HepG2 (cell line): ENCODE data around the gene CATSPERD. TPM values are rescaled to one million over a fixed set of nuclear protein-coding genes. Genes with fewer than 3 reads are reported as not detected.
A peak's percentile ranks its signal among the peaks of the same experiment; 100 is the strongest.

Experiments used
- ATAC-seq: fragments of 200-7000 bp; cut with Tn5 transposase; 3 replicates; pipeline ENCODE4 v1.9.1; 2020; ENCODE audit warnings: mild to moderate bottlenecking, moderate library complexity
- BruUV-seq: library from RNA; stranded (reverse); fragments of 400-500 nt; replicated peaks from 2 replicates; lab custom pipeline; 2021; lab: Mats Ljungman, UMichigan
- CTCF ChIA-PET: fragments of 300-600 bp; formaldehyde crosslinking; extraction: SDS; loops from one replicate; lab custom pipeline; 2021; ENCODE audit warnings: low total read pairs, inconsistent platforms, low intra/inter-chr PET ratio; lab: Yijun Ruan, JAX
- POLR2A ChIA-PET: fragments of 350-600 bp; sonication (Branson Sonifier 250); formaldehyde crosslinking; loops from one replicate; lab custom pipeline; 2020; ENCODE audit warnings: antibody characterized with exemption, inconsistent platforms; lab: Yijun Ruan, JAX
- DNase-seq: peaks from one replicate; pipeline ENCODE4 v3.0.0-alpha.2; 2015; ENCODE audit warnings: low spot score
- FAIRE-seq: peaks from 3 replicates; lab custom pipeline; 2011; peaks lifted over from hg19 to GRCh38; lab: Jason Lieb, UNC
- H2AFZ ChIP-seq: one replicate; pipeline ENCODE4 v1.6.1; 2011; ENCODE audit warnings: low read length, inconsistent platforms
- H3K27ac ChIP-seq: fragments of 300-600 bp; 3 replicates; pipeline ENCODE4 v1.8.0; 2011; ENCODE audit warnings: mixed run types, mild to moderate bottlenecking, mixed read lengths, low read length, inconsistent platforms; ENCODE audit not compliant: insufficient read depth; ENCODE audit errors: extremely low read length
- H3K27me3 ChIP-seq, 2 experiments: fragments of 200-600 bp in 1 of 2; 2 replicates in 1 of 2; 3 replicates in 1 of 2; pipeline versions ENCODE4 v1.6.0 to v1.8.0; 2011; ENCODE audit warnings: low read length in 2 of 2, mild to moderate bottlenecking in 2 of 2, moderate library complexity in 2 of 2, inconsistent platforms in 1 of 2; ENCODE audit not compliant: insufficient read depth in 2 of 2, control insufficient read depth in 1 of 2
- H3K36me3 ChIP-seq, 2 experiments: fragments of 200-600 bp in 1 of 2; replicated peaks in 1 of 2; 2 replicates in 1 of 2; 3 replicates in 1 of 2; pipeline versions ENCODE4 v1.5.1 to v1.8.0; 2011; ENCODE audit warnings: low read length in 2 of 2, inconsistent platforms in 1 of 2; ENCODE audit not compliant: insufficient read depth in 2 of 2, control insufficient read depth in 1 of 2
- H3K4me1 ChIP-seq: 2 replicates; pipeline ENCODE4 v1.5.1; 2012; ENCODE audit warnings: low read length, inconsistent platforms; ENCODE audit not compliant: insufficient read depth
- H3K4me2 ChIP-seq: 2 replicates; pipeline ENCODE4 v1.6.0; 2011; ENCODE audit warnings: low read depth, low read length, inconsistent platforms
- H3K4me3 ChIP-seq, 3 experiments: fragments of 200-600 bp in 1 of 3; sonication (generic), shearing (Covaris generic) in 1 of 3; replicated peaks in 1 of 3; 2 replicates each; pipeline ENCODE4 v1.5.1; 2011 to 2016; ENCODE audit warnings: low read length in 3 of 3, inconsistent platforms in 2 of 3, low read depth in 2 of 3, mild to moderate bottlenecking in 2 of 3, control low read depth in 1 of 3, mixed read lengths in 1 of 3; ENCODE audit not compliant: insufficient read depth in 1 of 3
- H3K79me2 ChIP-seq: one replicate; pipeline ENCODE4 v1.6.1; 2011; ENCODE audit warnings: low read length, inconsistent platforms; ENCODE audit not compliant: insufficient read depth
- H3K9ac ChIP-seq: 2 replicates; pipeline ENCODE4 v1.6.0; 2011; ENCODE audit warnings: mild to moderate bottlenecking, low read depth, low read length, inconsistent platforms; ENCODE audit not compliant: insufficient read depth
- H3K9me3 ChIP-seq: 2 replicates; pipeline ENCODE4 v1.5.1; 2012; ENCODE audit warnings: mild to moderate bottlenecking, low read length
- H4K20me1 ChIP-seq: 2 replicates; pipeline ENCODE4 v1.6.0; 2011; ENCODE audit warnings: inconsistent platforms, mild to moderate bottlenecking, low read length, moderate library complexity; ENCODE audit not compliant: insufficient read depth
- ATAD3A ChIP-seq: sonication (generic); formaldehyde crosslinking; IDR thresholded peaks from 2 replicates; pipeline ENCODE4 v1.4.0; 2020; ENCODE audit warnings: missing genetic modification reagents
- DBP ChIP-seq: sonication (generic); formaldehyde crosslinking; IDR thresholded peaks from 2 replicates; pipeline ENCODE4 v1.4.0; 2020; ENCODE audit warnings: missing genetic modification reagents; ENCODE audit errors: not compliant biosample characterization
- GMEB1 ChIP-seq: sonication (generic); formaldehyde crosslinking; IDR thresholded peaks from 2 replicates; pipeline ENCODE4 v1.5.1; 2020; ENCODE audit warnings: missing genetic modification reagents, mild to moderate bottlenecking, borderline replicate concordance
- LRRFIP1 ChIP-seq: sonication (generic); formaldehyde crosslinking; conservative IDR thresholded peaks from 2 replicates; pipeline ENCODE4 v1.4.0; 2020; ENCODE audit warnings: missing genetic modification reagents
- MIER3 ChIP-seq: IDR thresholded peaks from 2 replicates; pipeline ENCODE4 v1.6.1; 2016; ENCODE audit warnings: missing compliant biosample characterization, borderline replicate concordance
- NFYB ChIP-seq: sonication (generic); formaldehyde crosslinking; IDR thresholded peaks from 2 replicates; pipeline ENCODE4 v1.4.0; 2020; ENCODE audit warnings: missing genetic modification reagents
- PPARG ChIP-seq: conservative IDR thresholded peaks from 2 replicates; pipeline ENCODE4 v1.6.1; 2016; ENCODE audit warnings: missing biosample characterization, missing genetic modification reagents
- RFX1 ChIP-seq: fragments of 450-650 bp; IDR thresholded peaks from 2 replicates; pipeline ENCODE4 v1.6.1; 2017
- TEF ChIP-seq: sonication (generic); formaldehyde crosslinking; IDR thresholded peaks from 2 replicates; pipeline ENCODE4 v1.5.0; 2020; ENCODE audit warnings: missing genetic modification reagents
- TSC22D2 ChIP-seq: sonication (generic); formaldehyde crosslinking; IDR thresholded peaks from 2 replicates; pipeline ENCODE4 v1.5.1; 2020; ENCODE audit warnings: missing genetic modification reagents, mild to moderate bottlenecking, borderline replicate concordance
- ZBTB25 ChIP-seq: IDR thresholded peaks from 2 replicates; pipeline ENCODE4 v1.6.1; 2018; ENCODE audit warnings: missing genetic modification reagents
- ZNF572 ChIP-seq: sonication (generic); formaldehyde crosslinking; IDR thresholded peaks from 2 replicates; pipeline ENCODE4 v1.5.1; 2020; ENCODE audit warnings: mild to moderate bottlenecking, missing genetic modification reagents
- ZNF772 ChIP-seq: sonication (generic); formaldehyde crosslinking; IDR thresholded peaks from 2 replicates; pipeline ENCODE4 v1.5.0; 2020; ENCODE audit warnings: mild to moderate bottlenecking, missing genetic modification reagents
- WGBS: methylation state at CpG from one replicate; pipeline ENCODE4 v1.1.6; 2017; ENCODE audit warnings: low lambda C conversion rate; 5-methylcytosine and 5-hydroxymethylcytosine counted together
- in situ Hi-C: cut with HindIII; loops from 2 replicates; pipeline ENCODE4 v1.10.0; 2017; ENCODE audit warnings: low pct_unique_long_range_greater_than_20kb; ENCODE audit not compliant: extremely low pct_ligation_motif_present
- intact Hi-C: fragments of 100-400 bp; cut with micrococcal nuclease; formaldehyde crosslinking; loops from one replicate; pipeline ENCODE4 v1.10.0; 2022; ENCODE audit not compliant: unreplicated experiment
- polyA plus RNA-seq, 8 experiments: library from polyadenylated mRNA; depleted of rRNA in 3 of 8; stranded (reverse) in 7 of 8; unstranded in 1 of 8; fragments of >200 nt; fragmentation: Illumina TruSeq in 4 of 8; extraction: Trizol in 4 of 8; gene quantifications; 2 replicates each; pipeline versions ENCODE4 v1.2.1 to v1.2.3, GENCODE V29; 2011 to 2016; ENCODE audit warnings: low read depth in 4 of 8, missing spikeins in 1 of 8, mixed read lengths in 1 of 8; ENCODE audit not compliant: insufficient read depth in 1 of 8
- total RNA-seq, 5 experiments: library from RNA; depleted of rRNA; stranded (reverse); fragments of >200 nt; fragmentation: Illumina TruSeq; extraction: Trizol; gene quantifications; 2 replicates each; pipeline ENCODE4 v1.2.3, GENCODE V29; 2016; ENCODE audit warnings: low read depth in 1 of 5

CATSPERD gene
- total and polyA plus RNA-seq, 2 of the 13 experiments (the other 11 are each of a cell fraction or from before 2014, with no cell fraction given): 0.04 TPM; not detected in 1

GRCh38 chr19:5680084-5680436 lies 40.4 kb upstream of the CATSPERD start (continued):
- TF ChIP-seq GMEB1 (CRISPR knock-in tag): no peak
- no peak for TF ChIP-seq ATAD3A (CRISPR knock-in tag)
- TF ChIP-seq ZNF572 (CRISPR knock-in tag): 0 out of 2 replicates have a peak, but pooled peaks have one; percentile 44

GRCh38 chr19:5680437-5681368 lies 39.7 kb upstream of the CATSPERD start, which contains the start of the genes HSD11B1L and MICOS13:
HSD11B1L (plus strand) TSS chr19:5681027; CDS start chr19:5684833, 3,806 bp downstream.
MICOS13 (minus strand) TSS chr19:5680516; CDS start chr19:5680486, 30 bp downstream.
- 26% methylated on average over 32 of the region's 94 CpGs for WGBS
- no peaks in the 10 kb centered on the region for H3K9me3 ChIP-seq
- peaks cover 26% of the 10 kb centered on the region for H3K4me1 ChIP-seq
- peak within 1 kb of the TSS; percentile 87 to 100 (median 92) for H3K4me3 ChIP-seq
- H4K20me1 ChIP-seq: no peaks in the 10 kb centered on the region
- H3K79me2 ChIP-seq: peaks cover 7% of the 10 kb centered on the region
- POLR2A ChIA-PET: interaction anchor here (0.9 kb wide), 1 partner anchor 10 kb away, joined by 3 read pairs; no protein-coding TSS in a partner anchor
- BruUV-seq: no TSS peak
- H2AFZ ChIP-seq: peak within 1 kb of the TSS; percentile 60
- H3K27ac ChIP-seq: peak within 1 kb of the TSS; percentile 75
- in situ Hi-C loops: no loop called here
- intact Hi-C loops: no loop called here
- H3K36me3 ChIP-seq: no peaks in the 10 kb centered on the region
- no peaks in the 10 kb centered on the region; a peak in 1 of 5 replicates for H3K27me3 ChIP-seq
- peak within 1 kb of the TSS; percentile 92 for H3K4me2 ChIP-seq
- DNase-seq: peak; percentile 97
- peak within 1 kb of the TSS; percentile 86 for H3K9ac ChIP-seq
- FAIRE-seq: peak; percentile 90
- CTCF ChIA-PET: no interaction called here
- peak; percentile 92 for ATAC-seq
- TF ChIP-seq RFX1: peak; percentile 98
- peak; percentile 26 for TF ChIP-seq DBP
- no peak for TF ChIP-seq LRRFIP1 (CRISPR knock-in tag)
- peak; percentile 77; the same call in 1 of the 2 replicates for TF ChIP-seq MIER3
- TF ChIP-seq PPARG (CRISPR knock-in tag): no peak
- peak; percentile 40 for TF ChIP-seq ZNF772 (CRISPR knock-in tag)
- peak; percentile 86 for TF ChIP-seq ZBTB25 (CRISPR knock-in tag)
- no peak; the same call in 1 of the 2 replicates for TF ChIP-seq TEF (CRISPR knock-in tag)
- peak; percentile 53 for TF ChIP-seq NFYB (CRISPR knock-in tag)
- no peak for TF ChIP-seq TSC22D2 (CRISPR knock-in tag)
